A549 (cell line): ENCODE measurements around the gene NTSR1. TPM values are rescaled to one million over a fixed set of nuclear protein-coding genes. Genes with fewer than 3 reads are reported as not detected.

Experiments used
- ATAC-seq, 2 experiments: fragments of 200-7000 bp in 1 of 2; fragments of >200 bp in 1 of 2; cut with Nextera tagmentation in 1 of 2; cut with Tn5 transposase in 1 of 2; 3 replicates each; pipeline versions ENCODE4 v1.8.0 to v1.9.1; 2018 to 2020; ENCODE audit warnings: mild to moderate bottlenecking in 1 of 2, moderate library complexity in 1 of 2
- CTCF ChIA-PET: fragments of 300-600 bp; sonication (Branson Sonifier 250); formaldehyde crosslinking; extraction: SDS; loops from one replicate; lab custom pipeline; 2021; ENCODE audit warnings: antibody characterized with exemption, inconsistent platforms; lab: Yijun Ruan, JAX
- POLR2A ChIA-PET: fragments of 350-600 bp; formaldehyde crosslinking; extraction: SDS; loops from one replicate; lab custom pipeline; 2021; ENCODE audit warnings: antibody characterized with exemption, inconsistent platforms; lab: Yijun Ruan, JAX
- DNase-seq, 2 experiments: peaks; one replicate each; pipeline versions ENCODE4 v3.0.0 to v3.0.0-alpha.2; 2011 to 2016; ENCODE audit warnings: low read depth in 1 of 2, low spot score in 1 of 2
- FAIRE-seq: peaks from 2 replicates; lab custom pipeline; 2011; peaks lifted over from hg19 to GRCh38; lab: Jason Lieb, UNC
- H3K27ac ChIP-seq, 2 experiments: fragments of >200 bp; sonication (Bioruptor Twin); formaldehyde crosslinking; 3 replicates each; pipeline ENCODE4 v1.5.1; 2016 to 2017
- H3K4me1 ChIP-seq: fragments of >200 bp; sonication (Bioruptor Twin); formaldehyde crosslinking; 3 replicates; pipeline ENCODE4 v1.6.1; 2016
- H3K4me2 ChIP-seq: fragments of >200 bp; sonication (Bioruptor Twin); formaldehyde crosslinking; 3 replicates; pipeline ENCODE4 v1.6.1; 2016
- H3K4me3 ChIP-seq: fragments of >200 bp; sonication (Bioruptor Twin); formaldehyde crosslinking; 3 replicates; pipeline ENCODE4 v1.5.1; 2016
- H3K9me3 ChIP-seq: fragments of >200 bp; sonication (Bioruptor Twin); formaldehyde crosslinking; 3 replicates; pipeline ENCODE4 v1.6.1; 2016
- CBX2 ChIP-seq: fragments of 200-600 bp; sonication (generic); IDR thresholded peaks from 2 replicates; pipeline ENCODE4 v1.6.1; 2016; ENCODE audit warnings: low read depth, mild to moderate bottlenecking, borderline replicate concordance
- CBX8 ChIP-seq: fragments of 200-600 bp; sonication (generic); IDR thresholded peaks from 2 replicates; pipeline ENCODE4 v1.6.1; 2016
- CEBPB ChIP-seq, 2 experiments: fragments of >200 bp in 1 of 2; sonication (Bioruptor Twin) in 1 of 2; formaldehyde crosslinking in 1 of 2; IDR thresholded peaks; 2 replicates each; pipeline ENCODE4 v1.6.1; 2012 to 2016
- CHD2 ChIP-seq: fragments of 150-350 bp; IDR thresholded peaks from 2 replicates; pipeline ENCODE4 v1.6.1; 2014; ENCODE audit warnings: low read length; ENCODE audit not compliant: partially characterized antibody
- E2F6 ChIP-seq: IDR thresholded peaks from 2 replicates; pipeline ENCODE4 v1.6.1; 2012; ENCODE audit warnings: low read depth, borderline replicate concordance
- EHF ChIP-seq: fragments of 250-450 bp; sonication (Bioruptor Pico); IDR thresholded peaks from 2 replicates; pipeline ENCODE4 v1.5.0; 2020; ENCODE audit warnings: mild to moderate bottlenecking
- ESRRA ChIP-seq: fragments of 150-350 bp; IDR thresholded peaks from 2 replicates; pipeline ENCODE4 v1.6.1; 2014; ENCODE audit warnings: mild to moderate bottlenecking, low read length, borderline replicate concordance
- FOSB ChIP-seq: fragments of 250-450 bp; sonication (Bioruptor Pico); IDR thresholded peaks from 2 replicates; pipeline ENCODE4 v1.5.0; 2020; ENCODE audit warnings: mild to moderate bottlenecking, moderate library complexity
- FOXS1 ChIP-seq: fragments of 250-450 bp; sonication (Bioruptor Pico); IDR thresholded peaks from 2 replicates; pipeline ENCODE4 v1.5.0; 2020; ENCODE audit warnings: mild to moderate bottlenecking, moderate library complexity
- GATA3 ChIP-seq: IDR thresholded peaks from 2 replicates; pipeline ENCODE4 v1.6.1; 2012; ENCODE audit warnings: borderline replicate concordance
- HDAC2 ChIP-seq: fragments of 200-600 bp; sonication (generic); IDR thresholded peaks from 2 replicates; pipeline ENCODE4 v1.6.1; 2016
- HOXA7 ChIP-seq: fragments of 250-450 bp; sonication (Bioruptor Pico); IDR thresholded peaks from 2 replicates; pipeline ENCODE4 v1.5.0; 2020; ENCODE audit warnings: mild to moderate bottlenecking, moderate library complexity
- HOXB5 ChIP-seq: fragments of 250-450 bp; sonication (Bioruptor Pico); IDR thresholded peaks from 2 replicates; pipeline ENCODE4 v1.5.0; 2020; ENCODE audit warnings: mild to moderate bottlenecking, moderate library complexity
- JUNB ChIP-seq: fragments of >200 bp; sonication (Bioruptor Twin); formaldehyde crosslinking; IDR thresholded peaks from 2 replicates; pipeline ENCODE4 v1.6.1; 2016
- KDM1A ChIP-seq: fragments of 200-600 bp; sonication (generic); IDR thresholded peaks from 2 replicates; pipeline ENCODE4 v1.6.1; 2016; ENCODE audit warnings: low read depth, mild to moderate bottlenecking
- MAX ChIP-seq: IDR thresholded peaks from 2 replicates; pipeline ENCODE4 v1.6.1; 2012
- MAZ ChIP-seq: fragments of 150-350 bp; IDR thresholded peaks from 2 replicates; pipeline ENCODE4 v1.6.1; 2014; ENCODE audit warnings: antibody characterized with exemption, low read depth, low read length, borderline replicate concordance
- NPAS2 ChIP-seq: fragments of 250-450 bp; sonication (Bioruptor Pico); IDR thresholded peaks from 2 replicates; pipeline ENCODE4 v1.8.0; 2022; ENCODE audit warnings: mild to moderate bottlenecking, moderate library complexity, borderline replicate concordance
- NR3C1 ChIP-seq: fragments of >200 bp; sonication (Bioruptor Twin); formaldehyde crosslinking; IDR thresholded peaks from 3 replicates; pipeline ENCODE4 v1.6.1; 2017
- PBX3 ChIP-seq: IDR thresholded peaks from 2 replicates; pipeline ENCODE4 v1.6.1; 2012
- PHF8 ChIP-seq: fragments of 200-600 bp; sonication (generic); IDR thresholded peaks from 2 replicates; pipeline ENCODE4 v1.6.1; 2016; ENCODE audit warnings: low read depth, mild to moderate bottlenecking, antibody characterized with exemption, moderate library complexity, borderline replicate concordance
- RARB ChIP-seq: fragments of 250-450 bp; sonication (Bioruptor Pico); IDR thresholded peaks from 2 replicates; pipeline ENCODE4 v1.8.0; 2021; ENCODE audit warnings: mild to moderate bottlenecking, moderate library complexity
- RCOR1 ChIP-seq: fragments of 150-350 bp; IDR thresholded peaks from 2 replicates; pipeline ENCODE4 v1.6.1; 2014; ENCODE audit warnings: antibody characterized with exemption, low read length, low read depth
- RFX5 ChIP-seq: fragments of 450-650 bp; IDR thresholded peaks from 2 replicates; pipeline ENCODE4 v1.7.1; 2014; ENCODE audit warnings: antibody characterized with exemption, mild to moderate bottlenecking, moderate library complexity
- TP53 ChIP-seq: fragments of 250-450 bp; sonication (Bioruptor Pico); IDR thresholded peaks from 2 replicates; pipeline ENCODE4 v1.5.0; 2021; ENCODE audit warnings: mild to moderate bottlenecking, moderate library complexity
- ZC3H11A ChIP-seq: fragments of 450-650 bp; IDR thresholded peaks from 2 replicates; pipeline ENCODE4 v1.6.1; 2014; ENCODE audit warnings: antibody characterized with exemption, mild to moderate bottlenecking
- ZFP36 ChIP-seq: fragments of 450-650 bp; IDR thresholded peaks from 2 replicates; pipeline ENCODE4 v1.6.1; 2014; ENCODE audit warnings: borderline replicate concordance; ENCODE audit not compliant: partially characterized antibody
- WGBS: methylation state at CpG from one replicate; pipeline ENCODE4 v1.1.6; 2017; ENCODE audit errors: missing lambda C conversion rate; 5-methylcytosine and 5-hydroxymethylcytosine counted together
- polyA plus RNA-seq, 4 experiments: library from polyadenylated mRNA; depleted of rRNA in 3 of 4; stranded (reverse); fragments of >200 nt; fragmentation: RNase III in 1 of 4; extraction: RNeasy Plus Mini Kit Qiagen cat#74134 plus additional on column Dnase treatment in 1 of 4; gene quantifications; 2 replicates in 3 of 4; 3 replicates in 1 of 4; pipeline ENCODE4 v1.2.3, GENCODE V29; 2011 to 2017
- TF ChIP-seq, protein P1 (sequence below): fragments of >200 bp; sonication (Bioruptor Twin); formaldehyde crosslinking; IDR thresholded peaks from 3 replicates; pipeline ENCODE4 v1.6.1; 2016

The NTSR1 gene
- polyA plus RNA-seq, 2 of the 4 experiments (the other 2 are of a cell fraction) = 0.03 TPM; not detected in 1

DNA sequence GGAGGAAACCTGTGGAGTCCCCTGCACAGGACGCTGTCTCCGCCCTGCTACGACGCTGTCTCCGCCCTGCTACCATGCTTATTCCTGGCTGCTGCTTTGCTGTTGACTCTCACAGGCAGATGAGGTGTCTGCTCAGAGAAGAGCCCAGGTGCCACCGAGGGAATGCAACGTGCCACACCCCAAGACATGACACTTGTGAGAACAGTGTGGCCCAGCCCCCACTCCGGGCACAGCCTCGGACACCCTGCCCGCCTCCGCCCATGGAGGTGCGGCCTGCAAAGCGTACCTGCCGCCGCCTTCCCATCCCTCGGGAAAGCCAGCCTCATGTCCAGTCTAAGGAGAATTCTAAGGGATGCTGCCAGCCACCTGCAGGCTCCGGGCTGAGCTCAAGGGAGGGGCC is 72.1 kb downstream of the NTSR1 start:
- no peak overlapping the region for H3K4me3 ChIP-seq
- TF ChIP-seq TP53 (CRISPR knock-in tag) (no peak), ZFP36 (no peak), FOXS1 (CRISPR knock-in tag) (no peak), JUNB (no peak), CHD2 (no peak), HOXB5 (CRISPR knock-in tag) (no peak), GATA3 (no peak), RARB (CRISPR knock-in tag) (no peak), CEBPB (IDR thresholded peaks at IDR 0.05) (no peak), MAX (no peak), EHF (CRISPR knock-in tag) (no peak), RFX5 (no peak), KDM1A (no peak)
- no peak for FAIRE-seq
- H3K4me2 ChIP-seq = no peak overlapping the region
- POLR2A ChIA-PET = no interaction called here
- no peaks in the 10 kb centered on the region for H3K9me3 ChIP-seq
- no peak for DNase-seq
- WGBS = 72% methylated on average over 12 of the region's 17 CpGs
- no peaks in the 10 kb centered on the region for H3K4me1 ChIP-seq
- no peak overlapping the region for H3K27ac ChIP-seq
- CTCF ChIA-PET = interaction anchor here (1.2 to 3.1 kb wide), 2 partner anchors 10 to 28 kb away, joined by 3 to 28 read pairs; no protein-coding TSS in a partner anchor
- no peak for ATAC-seq

GRCh38 chr20:62782149-62782892 is 73.7 kb downstream of the NTSR1 start:
- H3K4me1 ChIP-seq = no peaks in the 10 kb centered on the region
- POLR2A ChIA-PET = no interaction called here
- no peak for FAIRE-seq
- H3K4me3 ChIP-seq = no peak overlapping the region
- 80% methylated on average over 18 of the region's 18 CpGs for whole genome bisulfite sequencing
- no peak overlapping the region for H3K4me2 ChIP-seq
- peak in 1 of 2 experiments; percentile 44; a peak in 2 of 6 replicates for ATAC-seq
- CTCF ChIA-PET = interaction anchor here (0.9 to 2.4 kb wide), 6 partner anchors 9 to 102 kb away, joined by 3 to 20 read pairs (median 4); no protein-coding TSS in a partner anchor
- H3K9me3 ChIP-seq = no peaks in the 10 kb centered on the region
- TF ChIP-seq HOXA7 (CRISPR knock-in tag) = no peak
- no peak for TF ChIP-seq PBX3
- TF ChIP-seq, protein P1, sequence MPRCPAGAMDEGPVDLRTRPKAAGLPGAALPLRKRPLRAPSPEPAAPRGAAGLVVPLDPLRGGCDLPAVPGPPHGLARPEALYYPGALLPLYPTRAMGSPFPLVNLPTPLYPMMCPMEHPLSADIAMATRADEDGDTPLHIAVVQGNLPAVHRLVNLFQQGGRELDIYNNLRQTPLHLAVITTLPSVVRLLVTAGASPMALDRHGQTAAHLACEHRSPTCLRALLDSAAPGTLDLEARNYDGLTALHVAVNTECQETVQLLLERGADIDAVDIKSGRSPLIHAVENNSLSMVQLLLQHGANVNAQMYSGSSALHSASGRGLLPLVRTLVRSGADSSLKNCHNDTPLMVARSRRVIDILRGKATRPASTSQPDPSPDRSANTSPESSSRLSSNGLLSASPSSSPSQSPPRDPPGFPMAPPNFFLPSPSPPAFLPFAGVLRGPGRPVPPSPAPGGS = no peak
- no peak for TF ChIP-seq NPAS2
- TF ChIP-seq HDAC2 = no peak
- TF ChIP-seq FOSB (CRISPR knock-in tag) = no peak
- no peak for TF ChIP-seq KDM1A
- TF ChIP-seq JUNB = no peak
- TF ChIP-seq E2F6 = no peak
- no peak for TF ChIP-seq PHF8
- TF ChIP-seq RCOR1 = no peak
- no peak for TF ChIP-seq CBX8
- no peak for TF ChIP-seq MAZ
- TF ChIP-seq NR3C1 = no peak
- TF ChIP-seq ZC3H11A = no peak
- TF ChIP-seq GATA3 = no peak
- no peak for TF ChIP-seq CBX2
- no peak for TF ChIP-seq ESRRA
- no peak overlapping the region for H3K27ac ChIP-seq
- no peak for DNase-seq
